ENCODE results near the gene CR2. TPM values are rescaled to one million over a fixed set of nuclear protein-coding genes. Genes with fewer than 3 reads are reported as not detected.
"Not testable (repeated sequence)": the region's sequence is repeated elsewhere in the genome, so short reads cannot be mapped to it uniquely, and the experiment has no call there.

The CR2 gene
- total RNA-seq, 1 donor from 2014 or later = not detected

DNA sequence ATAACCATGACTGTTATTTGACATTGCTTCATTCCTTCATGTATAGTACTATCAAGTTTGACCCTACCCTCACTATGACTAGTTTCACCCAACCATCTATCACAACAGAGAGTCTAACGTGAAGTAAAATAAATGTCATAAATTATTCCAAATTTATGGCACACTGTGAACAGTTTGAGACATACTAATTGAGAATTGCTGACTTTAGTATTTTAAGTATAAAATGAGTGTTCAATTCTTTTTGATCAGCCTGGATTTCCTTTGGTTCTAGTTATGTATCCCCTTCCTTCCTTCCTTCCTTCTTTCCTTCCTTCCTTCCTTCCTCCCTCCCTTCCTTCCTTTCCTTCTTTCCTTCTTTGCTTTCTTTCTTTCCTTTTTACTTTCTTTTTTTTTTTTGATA, 56.3 kb downstream of the CR2 start:
- no peak for FAIRE-seq
- no peaks in the 10 kb centered on the region for H3K27me3 ChIP-seq (ENCODE audit: control insufficient read depth, insufficient read depth, low read length)
- TF ChIP-seq, protein P1, sequence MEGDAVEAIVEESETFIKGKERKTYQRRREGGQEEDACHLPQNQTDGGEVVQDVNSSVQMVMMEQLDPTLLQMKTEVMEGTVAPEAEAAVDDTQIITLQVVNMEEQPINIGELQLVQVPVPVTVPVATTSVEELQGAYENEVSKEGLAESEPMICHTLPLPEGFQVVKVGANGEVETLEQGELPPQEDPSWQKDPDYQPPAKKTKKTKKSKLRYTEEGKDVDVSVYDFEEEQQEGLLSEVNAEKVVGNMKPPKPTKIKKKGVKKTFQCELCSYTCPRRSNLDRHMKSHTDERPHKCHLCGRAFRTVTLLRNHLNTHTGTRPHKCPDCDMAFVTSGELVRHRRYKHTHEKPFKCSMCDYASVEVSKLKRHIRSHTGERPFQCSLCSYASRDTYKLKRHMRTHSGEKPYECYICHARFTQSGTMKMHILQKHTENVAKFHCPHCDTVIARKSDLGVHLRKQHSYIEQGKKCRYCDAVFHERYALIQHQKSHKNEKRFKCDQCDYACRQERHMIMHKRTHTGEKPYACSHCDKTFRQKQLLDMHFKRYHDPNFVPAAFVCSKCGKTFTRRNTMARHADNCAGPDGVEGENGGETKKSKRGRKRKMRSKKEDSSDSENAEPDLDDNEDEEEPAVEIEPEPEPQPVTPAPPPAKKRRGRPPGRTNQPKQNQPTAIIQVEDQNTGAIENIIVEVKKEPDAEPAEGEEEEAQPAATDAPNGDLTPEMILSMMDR (IDR thresholded peaks at IDR 0.05; ENCODE audit: insufficient read depth, low read length, severe bottlenecking) = no peak
- H3K4me3 ChIP-seq (ENCODE audit: low read depth, low read length) = no peak overlapping the region
- DNase-seq (ENCODE audit: low read depth) = no peak
- H3K36me3 ChIP-seq (ENCODE audit: control insufficient read depth, insufficient read depth, low read length) = no peaks in the 10 kb centered on the region

- TF ChIP-seq, protein P1 (IDR thresholded peaks at IDR 0.05; ENCODE audit: insufficient read depth, low read length, severe bottlenecking) = no peak
- no peak overlapping the region for H3K4me3 ChIP-seq (ENCODE audit: low read depth, low read length)
- DNase-seq (ENCODE audit: low read depth) = no peak
- no peak for FAIRE-seq
- no peaks in the 10 kb centered on the region for H3K36me3 ChIP-seq (ENCODE audit: control insufficient read depth, insufficient read depth, low read length)
- H3K27me3 ChIP-seq (ENCODE audit: control insufficient read depth, insufficient read depth, low read length) = peaks cover 1% of the 10 kb centered on the region
These were observed 60.8 kb downstream of the CR2 start for GRCh38 chr1:207514890-207515289.

DNA sequence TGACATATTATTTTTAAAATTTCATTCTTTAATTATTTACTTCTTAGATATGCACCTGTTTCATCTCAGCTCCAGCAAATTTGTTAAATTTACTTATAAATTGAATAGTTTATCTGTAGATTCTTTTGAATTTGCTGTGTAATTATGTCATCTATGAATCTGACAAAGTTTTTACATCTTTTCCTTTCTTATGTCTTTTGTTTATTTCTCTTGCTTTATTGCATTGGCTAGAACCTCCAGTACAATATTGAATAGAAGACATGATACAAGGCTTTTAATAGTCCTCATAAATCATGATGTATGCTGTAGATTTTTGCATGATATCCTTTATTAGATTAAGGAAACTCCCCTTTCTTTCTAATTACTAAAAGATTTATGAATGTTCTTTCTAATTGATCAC, 62.6 kb downstream of the CR2 start:
- TF ChIP-seq, protein P1 (IDR thresholded peaks at IDR 0.05; ENCODE audit: insufficient read depth, low read length, severe bottlenecking) = no peak
- H3K4me3 ChIP-seq (ENCODE audit: low read depth, low read length) = no peak overlapping the region
- H3K27me3 ChIP-seq (ENCODE audit: control insufficient read depth, insufficient read depth, low read length) = peaks cover 1% of the 10 kb centered on the region
- DNase-seq (ENCODE audit: low read depth) (no peak), FAIRE-seq (no peak)
- no peaks in the 10 kb centered on the region for H3K36me3 ChIP-seq (ENCODE audit: control insufficient read depth, insufficient read depth, low read length)

DNA sequence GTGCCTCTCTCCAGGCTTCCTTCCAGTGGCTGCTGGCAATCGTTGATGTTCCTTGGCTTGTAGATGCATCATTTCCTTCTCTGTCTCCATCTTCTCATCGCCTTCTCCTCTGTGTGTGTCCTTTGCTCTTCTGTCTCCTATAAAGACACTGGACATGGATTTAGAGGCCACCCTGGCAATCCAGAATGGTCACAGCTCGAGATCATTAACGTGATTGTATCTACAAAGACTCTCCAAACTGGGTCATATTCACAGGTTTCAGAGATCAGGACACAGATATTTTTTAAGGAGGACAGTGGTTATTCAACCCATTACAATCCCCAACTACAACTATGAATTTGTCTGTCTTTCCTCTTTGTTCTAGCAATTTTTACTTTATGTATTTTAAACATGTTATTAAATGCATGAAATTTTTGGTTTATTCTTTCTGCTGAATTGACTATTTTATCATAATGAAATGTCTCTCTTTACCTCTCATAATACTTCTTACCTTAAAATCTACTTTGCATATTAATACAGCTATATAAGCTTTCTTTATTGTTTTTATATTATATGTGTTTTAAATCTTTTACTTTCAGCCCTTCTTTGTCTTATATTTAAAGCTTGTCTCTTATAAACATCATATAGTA, 64.6 kb downstream of the CR2 start:
- Histone ChIP-seq H3K27me3 (ENCODE audit: control insufficient read depth, insufficient read depth, low read length) (peaks cover 1% of the 10 kb centered on the region), H3K4me3 (ENCODE audit: low read depth, low read length) (no peak overlapping the region), H3K36me3 (ENCODE audit: control insufficient read depth, insufficient read depth, low read length) (no peaks in the 10 kb centered on the region)
- DNase-seq (ENCODE audit: low read depth) = no peak
- TF ChIP-seq, protein P1 (IDR thresholded peaks at IDR 0.05; ENCODE audit: insufficient read depth, low read length, severe bottlenecking) = no peak
- FAIRE-seq = peak; percentile 23

DNA sequence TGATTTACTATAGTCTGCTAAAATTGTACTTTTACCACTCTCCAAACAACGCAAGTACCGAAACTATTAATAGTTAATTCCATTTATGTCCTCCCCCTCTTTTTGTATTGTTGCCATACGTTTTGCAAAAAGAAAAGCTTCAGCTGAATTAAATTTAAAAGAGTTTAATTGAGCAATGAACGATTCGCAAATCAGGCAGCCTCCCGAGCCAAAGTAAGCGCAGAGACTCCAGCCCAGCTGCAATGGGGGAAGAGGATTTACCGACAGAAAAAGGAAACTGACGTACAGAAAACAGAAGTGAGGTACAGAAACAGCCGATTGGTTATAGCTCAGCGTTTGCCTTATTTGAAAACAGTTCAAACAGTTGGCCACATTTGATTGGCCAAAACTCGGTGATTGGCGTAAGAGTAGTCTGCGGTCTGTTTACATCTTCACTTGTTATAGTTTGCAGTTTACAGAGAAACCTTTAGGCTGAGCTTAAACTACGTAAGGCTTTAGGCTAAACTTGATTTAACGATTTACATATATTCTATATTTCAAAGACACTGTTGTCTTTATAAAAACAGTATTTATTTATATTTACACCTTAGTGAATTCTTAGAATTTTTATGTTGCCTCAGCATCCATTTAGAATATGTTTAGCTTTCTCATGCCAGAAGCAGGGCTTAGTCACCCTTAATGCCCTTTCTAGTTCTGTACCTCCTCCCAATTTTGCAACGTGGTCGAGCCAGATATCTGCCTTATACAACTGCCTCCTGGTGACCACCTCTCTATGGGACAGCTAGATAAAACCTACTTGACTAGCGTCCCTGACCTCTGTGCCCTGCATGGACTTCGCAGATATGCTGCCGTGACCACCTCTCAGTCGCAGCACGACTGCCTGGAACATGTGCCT, 65.6 kb downstream of the CR2 start:
- no peak overlapping the region for H3K4me3 ChIP-seq (ENCODE audit: low read depth, low read length)
- FAIRE-seq (no peak), DNase-seq (ENCODE audit: low read depth) (no peak)
- no peaks in the 10 kb centered on the region for H3K36me3 ChIP-seq (ENCODE audit: control insufficient read depth, insufficient read depth, low read length)
- H3K27me3 ChIP-seq (ENCODE audit: control insufficient read depth, insufficient read depth, low read length) = peaks cover 1% of the 10 kb centered on the region
- TF ChIP-seq, protein P1 (IDR thresholded peaks at IDR 0.05; ENCODE audit: insufficient read depth, low read length, severe bottlenecking) = no peak

GRCh38 chr1:207520400-207521345, 66.5 kb downstream of the CR2 start:
- not testable (repeated sequence) for DNase-seq (ENCODE audit: low read depth); FAIRE-seq

DNA sequence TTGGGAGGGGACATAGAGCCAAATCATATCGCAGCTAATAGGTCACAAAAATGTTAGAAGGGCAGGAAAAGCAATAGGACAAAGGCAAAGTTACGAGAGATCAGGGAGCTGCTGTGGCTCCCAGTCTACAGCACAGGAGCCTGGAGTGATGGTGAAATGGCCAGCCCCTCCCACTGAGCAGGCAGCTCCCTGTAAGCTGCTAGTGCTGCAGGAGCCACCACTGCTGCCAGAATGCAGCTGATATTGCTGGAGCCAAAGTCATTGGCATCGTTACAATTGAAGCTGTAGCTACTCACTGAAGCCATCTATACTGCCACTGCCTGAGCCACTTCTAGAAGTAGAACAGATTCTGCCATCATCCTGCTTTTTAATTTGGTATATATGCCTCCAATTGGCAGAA, 71.1 kb downstream of the CR2 start:
- not testable (repeated sequence) for H3K36me3 ChIP-seq (ENCODE audit: control insufficient read depth, insufficient read depth, low read length); DNase-seq (ENCODE audit: low read depth); FAIRE-seq; H3K27me3 ChIP-seq (ENCODE audit: control insufficient read depth, insufficient read depth, low read length); H3K4me3 ChIP-seq (ENCODE audit: low read depth, low read length)

More at GRCh38 chr1:207520400-207521345, 66.5 kb downstream of the CR2 start:
- H3K36me3 ChIP-seq (ENCODE audit: control insufficient read depth, insufficient read depth, low read length); H3K27me3 ChIP-seq (ENCODE audit: control insufficient read depth, insufficient read depth, low read length); H3K4me3 ChIP-seq (ENCODE audit: low read depth, low read length): not testable (repeated sequence)

- not testable (repeated sequence) for H3K36me3 ChIP-seq (ENCODE audit: control insufficient read depth, insufficient read depth, low read length); DNase-seq (ENCODE audit: low read depth); FAIRE-seq; H3K4me3 ChIP-seq (ENCODE audit: low read depth, low read length); H3K27me3 ChIP-seq (ENCODE audit: control insufficient read depth, insufficient read depth, low read length)
These were observed 74.3 kb downstream of the CR2 start for GRCh38 chr1:207528401-207528800.
